Liver (tissue), 9 donors: ENCODE measurements around the gene SCRG1. TPM values are rescaled to one million over a fixed set of nuclear protein-coding genes. Genes with fewer than 3 reads are reported as not detected.

Source experiments
- DNase-seq: peaks from one replicate; pipeline ENCODE4 v3.0.0-alpha.2; 2017; ENCODE audit warnings: low spot score
- H3K27ac ChIP-seq, 2 donors: one replicate each; pipeline ENCODE4 v1.7.0; 2013; ENCODE audit warnings: inconsistent platforms in 2 of 2, low read length in 2 of 2, control low read depth in 1 of 2, low read depth in 1 of 2, mild to moderate bottlenecking in 1 of 2
- H3K27me3 ChIP-seq, 4 donors: one replicate each; pipeline versions ENCODE4 v1.6.1 to v1.7.0; 2013; ENCODE audit warnings: low read length in 3 of 4, inconsistent platforms in 1 of 4, mild to moderate bottlenecking in 1 of 4, moderate library complexity in 1 of 4; ENCODE audit not compliant: control insufficient read depth in 4 of 4, insufficient read depth in 4 of 4
- H3K36me3 ChIP-seq, 4 donors: one replicate each; pipeline versions ENCODE4 v1.6.1 to v1.7.0; 2013; ENCODE audit warnings: low read length in 3 of 4, mild to moderate bottlenecking in 3 of 4, low read depth in 1 of 4, moderate library complexity in 1 of 4; ENCODE audit not compliant: control insufficient read depth in 4 of 4, insufficient read depth in 3 of 4
- H3K4me1 ChIP-seq, 4 donors: one replicate each; pipeline versions ENCODE4 v1.6.1 to v1.7.0; 2013; ENCODE audit warnings: low read length in 3 of 4, mild to moderate bottlenecking in 3 of 4, moderate library complexity in 1 of 4; ENCODE audit not compliant: control insufficient read depth in 4 of 4, insufficient read depth in 4 of 4
- H3K4me3 ChIP-seq, 3 donors: one replicate each; pipeline versions ENCODE4 v1.6.1 to v1.7.0; 2013; ENCODE audit warnings: low read length in 3 of 3, control low read depth in 1 of 3, low read depth in 1 of 3, mild to moderate bottlenecking in 1 of 3
- H3K9ac ChIP-seq, 2 donors: one replicate each; pipeline ENCODE4 v1.7.0; 2013; ENCODE audit warnings: low read length in 2 of 2, mild to moderate bottlenecking in 2 of 2, moderate library complexity in 2 of 2, control low read depth in 1 of 2, low read depth in 1 of 2
- H3K9me3 ChIP-seq, 4 donors: one replicate each; pipeline versions ENCODE4 v1.6.1 to v1.7.0; 2013; ENCODE audit warnings: low read length in 3 of 4; ENCODE audit not compliant: control insufficient read depth in 4 of 4
- FOXA1 ChIP-seq: IDR thresholded peaks from 2 replicates; pipeline ENCODE4 v1.6.1; 2016; ENCODE audit warnings: antibody characterized with exemption
- FOXA2 ChIP-seq: IDR thresholded peaks from 2 replicates; pipeline ENCODE4 v1.6.1; 2016; ENCODE audit warnings: antibody characterized with exemption
- GABPA ChIP-seq, 2 donors: IDR thresholded peaks in 1 of 2; conservative IDR thresholded peaks in 1 of 2; 2 replicates each; pipeline ENCODE4 v1.6.1; 2016; ENCODE audit warnings: antibody characterized with exemption in 2 of 2, mild to moderate bottlenecking in 1 of 2, moderate library complexity in 1 of 2
- HNF4A ChIP-seq, 2 donors: conservative IDR thresholded peaks; 2 replicates each; pipeline ENCODE4 v1.6.1; 2016; ENCODE audit warnings: antibody characterized with exemption in 2 of 2, mild to moderate bottlenecking in 2 of 2
- JUND ChIP-seq, 2 donors: IDR thresholded peaks; 2 replicates each; pipeline ENCODE4 v1.6.1; 2016; ENCODE audit warnings: antibody characterized with exemption in 2 of 2
- NR2F2 ChIP-seq: IDR thresholded peaks from 2 replicates; pipeline ENCODE4 v1.6.1; 2016; ENCODE audit warnings: antibody characterized with exemption
- RXRA ChIP-seq, 2 donors: IDR thresholded peaks; 2 replicates each; pipeline ENCODE4 v1.6.1; 2017 to 2018; ENCODE audit warnings: antibody characterized with exemption in 2 of 2, mild to moderate bottlenecking in 1 of 2
- SP1 ChIP-seq: IDR thresholded peaks from 2 replicates; pipeline ENCODE4 v1.6.1; 2018; ENCODE audit warnings: antibody characterized with exemption, mild to moderate bottlenecking
- YY1 ChIP-seq: IDR thresholded peaks from 2 replicates; pipeline ENCODE4 v1.6.1; 2016; ENCODE audit warnings: antibody characterized with exemption, mild to moderate bottlenecking
- WGBS: extraction: QIAGEN DNeasy Blood & Tissue Kit; methylation state at CpG from one replicate; pipeline ENCODE4 v1.1.7; 2013; 5-methylcytosine and 5-hydroxymethylcytosine counted together
- polyA plus RNA-seq, 2 donors: library from polyadenylated mRNA; stranded (reverse) in 1 of 2; unstranded in 1 of 2; fragments of 200-250 nt in 1 of 2; fragments of >200 nt in 1 of 2; fragmentation: Nextera tagmentation in 1 of 2; extraction: Ambion mirVana in 1 of 2; gene quantifications; one replicate each; pipeline versions ENCODE4 v1.2.1 to v1.2.3, GENCODE V29; 2013 to 2015
- total RNA-seq, 2 donors: library from RNA; depleted of rRNA; stranded (reverse); fragments of >200 nt; gene quantifications; one replicate each; pipeline ENCODE4 v1.2.3, GENCODE V29; 2014
- TF ChIP-seq, protein P1 (sequence below): IDR thresholded peaks from 2 replicates; pipeline ENCODE4 v1.6.1; 2016; ENCODE audit warnings: antibody characterized with exemption, mild to moderate bottlenecking
- TF ChIP-seq, protein P2 (sequence below): IDR thresholded peaks from 2 replicates; pipeline ENCODE4 v1.6.1; 2016; ENCODE audit warnings: antibody characterized with exemption
- TF ChIP-seq, protein P3 (sequence below): IDR thresholded peaks from 2 replicates; pipeline ENCODE4 v1.6.1; 2016; ENCODE audit warnings: antibody characterized with exemption
- TF ChIP-seq, protein P4 (sequence below): fragments of 150-350 bp; IDR thresholded peaks from 2 replicates; pipeline ENCODE4 v1.5.1; 2017; ENCODE audit warnings: improper control_type of control experiment, low read depth, low read length; ENCODE audit not compliant: missing input control
- donor health status: healthy.
- donor health status: healthy.
- donor health status: healthy.
- donor health status: healthy.
- donor health status: healthy.

The SCRG1 gene
- total and polyA plus RNA-seq, 4 donors = under 0.01 to 0.46 (median 0.01) TPM; not detected in 1

DNA sequence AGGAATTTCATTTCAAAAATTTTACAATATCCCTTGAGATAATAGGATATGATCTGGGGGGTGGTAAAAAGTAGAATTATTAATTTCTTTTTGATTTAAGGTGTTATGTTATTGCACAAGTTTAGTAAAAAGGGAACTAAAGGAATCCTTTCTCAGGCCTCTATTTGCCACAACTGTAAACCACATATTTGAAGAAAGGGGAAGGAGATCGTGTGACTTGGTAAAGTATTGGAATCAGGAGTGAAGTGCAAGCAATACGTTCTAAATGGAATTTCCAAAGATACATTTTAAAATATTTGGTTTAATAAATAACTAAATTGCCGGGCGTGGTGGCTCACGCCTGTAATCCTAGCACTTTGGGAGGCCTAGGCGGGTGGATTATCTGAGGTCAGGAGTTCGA lies 35.3 kb upstream of the SCRG1 start (continued):
- TF ChIP-seq, protein P1, sequence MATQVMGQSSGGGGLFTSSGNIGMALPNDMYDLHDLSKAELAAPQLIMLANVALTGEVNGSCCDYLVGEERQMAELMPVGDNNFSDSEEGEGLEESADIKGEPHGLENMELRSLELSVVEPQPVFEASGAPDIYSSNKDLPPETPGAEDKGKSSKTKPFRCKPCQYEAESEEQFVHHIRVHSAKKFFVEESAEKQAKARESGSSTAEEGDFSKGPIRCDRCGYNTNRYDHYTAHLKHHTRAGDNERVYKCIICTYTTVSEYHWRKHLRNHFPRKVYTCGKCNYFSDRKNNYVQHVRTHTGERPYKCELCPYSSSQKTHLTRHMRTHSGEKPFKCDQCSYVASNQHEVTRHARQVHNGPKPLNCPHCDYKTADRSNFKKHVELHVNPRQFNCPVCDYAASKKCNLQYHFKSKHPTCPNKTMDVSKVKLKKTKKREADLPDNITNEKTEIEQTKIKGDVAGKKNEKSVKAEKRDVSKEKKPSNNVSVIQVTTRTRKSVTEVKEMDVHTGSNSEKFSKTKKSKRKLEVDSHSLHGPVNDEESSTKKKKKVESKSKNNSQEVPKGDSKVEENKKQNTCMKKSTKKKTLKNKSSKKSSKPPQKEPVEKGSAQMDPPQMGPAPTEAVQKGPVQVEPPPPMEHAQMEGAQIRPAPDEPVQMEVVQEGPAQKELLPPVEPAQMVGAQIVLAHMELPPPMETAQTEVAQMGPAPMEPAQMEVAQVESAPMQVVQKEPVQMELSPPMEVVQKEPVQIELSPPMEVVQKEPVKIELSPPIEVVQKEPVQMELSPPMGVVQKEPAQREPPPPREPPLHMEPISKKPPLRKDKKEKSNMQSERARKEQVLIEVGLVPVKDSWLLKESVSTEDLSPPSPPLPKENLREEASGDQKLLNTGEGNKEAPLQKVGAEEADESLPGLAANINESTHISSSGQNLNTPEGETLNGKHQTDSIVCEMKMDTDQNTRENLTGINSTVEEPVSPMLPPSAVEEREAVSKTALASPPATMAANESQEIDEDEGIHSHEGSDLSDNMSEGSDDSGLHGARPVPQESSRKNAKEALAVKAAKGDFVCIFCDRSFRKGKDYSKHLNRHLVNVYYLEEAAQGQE = no peak
- no peak for TF ChIP-seq SP1
- no peak for TF ChIP-seq FOXA1

DNA sequence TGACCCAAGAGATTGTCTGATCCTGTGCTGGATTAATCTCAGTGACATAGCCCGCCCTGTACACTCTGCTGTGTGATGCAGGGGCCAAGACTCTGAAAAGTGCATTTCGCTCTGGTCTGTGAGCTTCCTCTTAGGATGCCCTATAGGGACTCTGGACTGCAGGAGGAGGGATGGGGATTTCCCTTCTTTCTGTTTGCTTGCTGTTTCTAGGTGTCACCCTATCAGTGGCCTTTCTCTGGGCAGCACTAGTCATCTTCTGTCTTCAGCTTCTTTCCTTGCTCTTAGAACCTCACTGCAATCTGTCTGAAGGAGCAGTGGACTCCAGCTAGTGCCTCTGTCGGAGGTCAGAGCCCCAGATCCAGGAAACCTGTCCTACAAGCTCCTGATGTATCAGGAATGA lies 34.5 kb upstream of the SCRG1 start:
- WGBS = 92% methylated on average over 3 of the region's 3 CpGs
- H3K36me3 ChIP-seq = no peaks in the 10 kb centered on the region
- no peak for DNase-seq
- no peak overlapping the region for H3K27ac ChIP-seq
- H3K27me3 ChIP-seq = no peaks in the 10 kb centered on the region
- TF ChIP-seq NR2F2 = no peak
- TF ChIP-seq SP1 = no peak
- TF ChIP-seq GABPA (IDR thresholded peaks at IDR 0.05 in 1 of 2, conservative IDR thresholded peaks at IDR 0.05 in 1 of 2) = no peak
- TF ChIP-seq, protein P2, sequence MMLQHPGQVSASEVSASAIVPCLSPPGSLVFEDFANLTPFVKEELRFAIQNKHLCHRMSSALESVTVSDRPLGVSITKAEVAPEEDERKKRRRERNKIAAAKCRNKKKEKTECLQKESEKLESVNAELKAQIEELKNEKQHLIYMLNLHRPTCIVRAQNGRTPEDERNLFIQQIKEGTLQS = no peak
- no peak for TF ChIP-seq FOXA1
- TF ChIP-seq JUND (IDR thresholded peaks at IDR 0.05) = no peak
- no peak for TF ChIP-seq HNF4A (conservative IDR thresholded peaks at IDR 0.05)
- H3K9ac ChIP-seq = no peak overlapping the region
- no peaks in the 10 kb centered on the region for H3K4me1 ChIP-seq
- no peak overlapping the region for H3K4me3 ChIP-seq
- H3K9me3 ChIP-seq = no peaks in the 10 kb centered on the region

DNA sequence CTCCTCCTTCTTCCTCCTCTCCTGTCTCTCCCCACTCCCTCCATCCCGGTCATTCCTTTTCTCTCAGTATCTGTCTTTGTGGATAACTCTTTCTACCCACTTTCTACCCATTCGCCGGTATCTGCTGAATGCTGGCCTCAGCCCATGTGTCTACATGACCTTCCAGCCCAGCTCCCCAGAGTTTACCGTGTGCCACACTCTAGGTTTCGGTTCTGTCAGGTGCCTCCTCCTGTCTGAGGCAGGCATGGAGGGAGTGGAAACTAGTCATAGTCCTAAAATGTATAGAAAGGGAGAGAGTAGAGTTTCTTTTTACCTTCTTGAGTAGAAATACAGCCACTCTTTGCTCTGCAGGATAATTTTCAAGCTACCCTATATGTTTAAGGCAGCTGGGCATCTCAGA lies 33.5 kb upstream of the SCRG1 start:
- Histone ChIP-seq H3K9me3 (no peaks in the 10 kb centered on the region), H3K27me3 (no peaks in the 10 kb centered on the region), H3K4me3 (no peak overlapping the region), H3K27ac (no peak overlapping the region), H3K9ac (no peak overlapping the region), H3K4me1 (no peaks in the 10 kb centered on the region), H3K36me3 (no peaks in the 10 kb centered on the region)
- 94% methylated on average over 5 of the region's 5 CpGs for WGBS
- no peak for DNase-seq
- TF ChIP-seq FOXA2 (no peak), YY1 (no peak), RXRA (IDR thresholded peaks at IDR 0.05) (no peak)
- TF ChIP-seq, protein P3, sequence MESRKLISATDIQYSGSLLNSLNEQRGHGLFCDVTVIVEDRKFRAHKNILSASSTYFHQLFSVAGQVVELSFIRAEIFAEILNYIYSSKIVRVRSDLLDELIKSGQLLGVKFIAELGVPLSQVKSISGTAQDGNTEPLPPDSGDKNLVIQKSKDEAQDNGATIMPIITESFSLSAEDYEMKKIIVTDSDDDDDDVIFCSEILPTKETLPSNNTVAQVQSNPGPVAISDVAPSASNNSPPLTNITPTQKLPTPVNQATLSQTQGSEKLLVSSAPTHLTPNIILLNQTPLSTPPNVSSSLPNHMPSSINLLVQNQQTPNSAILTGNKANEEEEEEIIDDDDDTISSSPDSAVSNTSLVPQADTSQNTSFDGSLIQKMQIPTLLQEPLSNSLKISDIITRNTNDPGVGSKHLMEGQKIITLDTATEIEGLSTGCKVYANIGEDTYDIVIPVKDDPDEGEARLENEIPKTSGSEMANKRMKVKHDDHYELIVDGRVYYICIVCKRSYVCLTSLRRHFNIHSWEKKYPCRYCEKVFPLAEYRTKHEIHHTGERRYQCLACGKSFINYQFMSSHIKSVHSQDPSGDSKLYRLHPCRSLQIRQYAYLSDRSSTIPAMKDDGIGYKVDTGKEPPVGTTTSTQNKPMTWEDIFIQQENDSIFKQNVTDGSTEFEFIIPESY = no peak
- TF ChIP-seq, protein P4, sequence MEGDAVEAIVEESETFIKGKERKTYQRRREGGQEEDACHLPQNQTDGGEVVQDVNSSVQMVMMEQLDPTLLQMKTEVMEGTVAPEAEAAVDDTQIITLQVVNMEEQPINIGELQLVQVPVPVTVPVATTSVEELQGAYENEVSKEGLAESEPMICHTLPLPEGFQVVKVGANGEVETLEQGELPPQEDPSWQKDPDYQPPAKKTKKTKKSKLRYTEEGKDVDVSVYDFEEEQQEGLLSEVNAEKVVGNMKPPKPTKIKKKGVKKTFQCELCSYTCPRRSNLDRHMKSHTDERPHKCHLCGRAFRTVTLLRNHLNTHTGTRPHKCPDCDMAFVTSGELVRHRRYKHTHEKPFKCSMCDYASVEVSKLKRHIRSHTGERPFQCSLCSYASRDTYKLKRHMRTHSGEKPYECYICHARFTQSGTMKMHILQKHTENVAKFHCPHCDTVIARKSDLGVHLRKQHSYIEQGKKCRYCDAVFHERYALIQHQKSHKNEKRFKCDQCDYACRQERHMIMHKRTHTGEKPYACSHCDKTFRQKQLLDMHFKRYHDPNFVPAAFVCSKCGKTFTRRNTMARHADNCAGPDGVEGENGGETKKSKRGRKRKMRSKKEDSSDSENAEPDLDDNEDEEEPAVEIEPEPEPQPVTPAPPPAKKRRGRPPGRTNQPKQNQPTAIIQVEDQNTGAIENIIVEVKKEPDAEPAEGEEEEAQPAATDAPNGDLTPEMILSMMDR = no peak
